Fibroblast of lung (primary cell): ENCODE data around the gene CPTP. TPM values are rescaled to one million over a fixed set of nuclear protein-coding genes. Genes with fewer than 3 reads are reported as not detected.

Source experiments
- DNase-seq, 2 donors: peaks; one replicate each; pipeline versions ENCODE4 v3.0.0 to v3.0.0-alpha.2; 2010; ENCODE audit warnings: low read depth in 2 of 2
- H2AFZ ChIP-seq: 2 replicates; pipeline ENCODE4 v1.5.1; 2012; ENCODE audit warnings: low read length, control low read depth, inconsistent platforms
- H3K27ac ChIP-seq: 2 replicates; pipeline ENCODE4 v1.5.1; 2011; ENCODE audit warnings: low read length, control low read depth; ENCODE audit not compliant: insufficient read depth
- H3K27me3 ChIP-seq: 2 replicates; pipeline ENCODE4 v1.5.1; 2011; ENCODE audit warnings: mild to moderate bottlenecking, low read length; ENCODE audit not compliant: control insufficient read depth, insufficient read depth
- H3K36me3 ChIP-seq: 2 replicates; pipeline ENCODE4 v1.5.1; 2011; ENCODE audit warnings: low read length; ENCODE audit not compliant: control insufficient read depth, insufficient read depth
- H3K4me1 ChIP-seq: 2 replicates; pipeline ENCODE4 v1.5.1; 2011; ENCODE audit warnings: low read length; ENCODE audit not compliant: control insufficient read depth, insufficient read depth; ENCODE audit errors: extremely low read depth
- H3K4me2 ChIP-seq: 2 replicates; pipeline ENCODE4 v1.5.1; 2011; ENCODE audit warnings: low read length, control low read depth; ENCODE audit not compliant: insufficient read depth; ENCODE audit errors: extremely low read depth
- H3K4me3 ChIP-seq, 4 experiments: fragments of 200-600 bp in 1 of 4; sonication (generic) in 1 of 4; replicated peaks in 1 of 4; 2 replicates each; pipeline ENCODE4 v1.5.1; 2011 to 2016; ENCODE audit warnings: low read length in 4 of 4, low read depth in 3 of 4, mild to moderate bottlenecking in 3 of 4, control low read depth in 2 of 4, inconsistent platforms in 1 of 4, mixed read lengths in 1 of 4; ENCODE audit not compliant: insufficient read depth in 1 of 4; ENCODE audit errors: control extremely low read depth in 1 of 4
- H3K79me2 ChIP-seq: 2 replicates; pipeline ENCODE4 v1.5.1; 2012; ENCODE audit warnings: mild to moderate bottlenecking, low read length, inconsistent platforms; ENCODE audit not compliant: control insufficient read depth, insufficient read depth
- H3K9ac ChIP-seq: 2 replicates; pipeline ENCODE4 v1.5.1; 2011; ENCODE audit warnings: mild to moderate bottlenecking, low read length, control low read depth; ENCODE audit not compliant: insufficient read depth
- H3K9me3 ChIP-seq: 2 replicates; pipeline ENCODE4 v1.5.1; 2012; ENCODE audit warnings: low read depth, low read length; ENCODE audit not compliant: control insufficient read depth, insufficient read depth
- H4K20me1 ChIP-seq: 2 replicates; pipeline ENCODE4 v1.5.1; 2011; ENCODE audit warnings: low read length; ENCODE audit not compliant: control insufficient read depth, insufficient read depth; ENCODE audit errors: extremely low read depth
- CTCF ChIP-seq, 2 donors: IDR thresholded peaks in 1 of 2; conservative IDR thresholded peaks in 1 of 2; 1 replicate in 1 of 2; 2 replicates in 1 of 2; pipeline ENCODE4 v1.5.1; 2011 to 2012; ENCODE audit warnings: low read length in 2 of 2, control low read depth in 1 of 2, inconsistent platforms in 1 of 2, low read depth in 1 of 2, mild to moderate bottlenecking in 1 of 2
- EZH2 ChIP-seq: IDR thresholded peaks from 2 replicates; pipeline ENCODE4 v1.5.1; 2012; ENCODE audit warnings: low read length, control low read depth, mild to moderate bottlenecking; ENCODE audit errors: missing control alignments
- polyA plus RNA-seq, 2 donors: library from polyadenylated mRNA; depleted of rRNA in 1 of 2; stranded (reverse) in 1 of 2; unstranded in 1 of 2; fragments of >200 nt; gene quantifications; 2 replicates each; pipeline ENCODE4 v1.2.1, GENCODE V29; 2011 to 2012; ENCODE audit warnings: missing spikeins in 1 of 2
- total RNA-seq: library from RNA; depleted of rRNA; stranded (reverse); fragments of >200 nt; gene quantifications from 2 replicates; pipeline ENCODE4 v1.2.1, GENCODE V29; 2014

CPTP gene
- total and polyA plus RNA-seq, 2 donors (not counting 1 experiment from before 2014, with no cell fraction given): 6.0 to 10.1 TPM

GRCh38 chr1:1291023-1291528 lies 33.5 kb upstream of the CPTP start:
- Histone ChIP-seq H3K4me3 (no peak overlapping the region), H3K36me3 (peaks cover 18% of the 10 kb centered on the region), H3K79me2 (no peaks in the 10 kb centered on the region), H3K27ac (no peak overlapping the region), H3K4me2 (no peak overlapping the region), H3K9me3 (no peaks in the 10 kb centered on the region), H3K4me1 (no peaks in the 10 kb centered on the region), H2AFZ (no peak overlapping the region), H4K20me1 (no peaks in the 10 kb centered on the region), H3K9ac (no peak overlapping the region), H3K27me3 (no peaks in the 10 kb centered on the region)
- no peak for DNase-seq
- TF ChIP-seq EZH2: no peak
- no peak for TF ChIP-seq CTCF (conservative IDR thresholded peaks at IDR 0.05 in 1 of 2, IDR thresholded peaks at IDR 0.05 in 1 of 2; ENCODE audit: low read depth in 1 of 2, low read length in 2 of 2)

GRCh38 chr1:1291548-1292441 lies 32.8 kb upstream of the CPTP start:
- Histone ChIP-seq H3K79me2 (no peaks in the 10 kb centered on the region), H3K27ac (no peak overlapping the region), H3K4me2 (no peak overlapping the region), H2AFZ (no peak overlapping the region), H3K9me3 (no peaks in the 10 kb centered on the region), H3K4me3 (no peak overlapping the region), H3K4me1 (no peaks in the 10 kb centered on the region), H3K36me3 (peaks cover 23% of the 10 kb centered on the region), H3K27me3 (no peaks in the 10 kb centered on the region), H4K20me1 (no peaks in the 10 kb centered on the region), H3K9ac (no peak overlapping the region)
- peak; percentile 59 to 61 for DNase-seq
- TF ChIP-seq CTCF (conservative IDR thresholded peaks at IDR 0.05 in 1 of 2, IDR thresholded peaks at IDR 0.05 in 1 of 2; ENCODE audit: low read depth in 1 of 2, low read length in 2 of 2) (peak; percentile 37 to 57), EZH2 (no peak)

- DNase-seq: no peak
- Histone ChIP-seq H3K36me3 (peaks cover 24% of the 10 kb centered on the region), H3K9me3 (no peaks in the 10 kb centered on the region), H2AFZ (no peak overlapping the region), H3K27ac (no peak overlapping the region), H3K4me1 (no peaks in the 10 kb centered on the region), H3K27me3 (no peaks in the 10 kb centered on the region), H4K20me1 (no peaks in the 10 kb centered on the region), H3K4me3 (no peak overlapping the region), H3K9ac (no peak overlapping the region), H3K4me2 (no peak overlapping the region), H3K79me2 (no peaks in the 10 kb centered on the region)
- no peak for TF ChIP-seq CTCF (conservative IDR thresholded peaks at IDR 0.05 in 1 of 2, IDR thresholded peaks at IDR 0.05 in 1 of 2; ENCODE audit: low read depth in 1 of 2, low read length in 2 of 2)
- no peak for TF ChIP-seq EZH2
These were observed 32.2 kb upstream of the CPTP start for GRCh38 chr1:1292442-1292779.
